Esophagus muscularis mucosa (tissue), 3 donors: ENCODE results near the gene ANKRD35.

ENCODE experiments used
- POLR2A ChIP-seq: fragments of 450-650 bp; IDR thresholded peaks from one replicate; pipeline ENCODE4 v1.6.1; 2017; ENCODE audit warnings: antibody characterized with exemption, moderate library complexity, mild to moderate bottlenecking, low read depth
- TF ChIP-seq, protein P1 (sequence below), 3 experiments: fragments of 200-600 bp in 2 of 3; fragments of 450-650 bp in 1 of 3; sonication (generic) in 2 of 3; IDR thresholded peaks; one replicate each; pipeline ENCODE4 v1.5.1; 2017 to 2019; ENCODE audit warnings: antibody characterized with exemption in 3 of 3, mild to moderate bottlenecking in 2 of 3, moderate library complexity in 1 of 3

DNA sequence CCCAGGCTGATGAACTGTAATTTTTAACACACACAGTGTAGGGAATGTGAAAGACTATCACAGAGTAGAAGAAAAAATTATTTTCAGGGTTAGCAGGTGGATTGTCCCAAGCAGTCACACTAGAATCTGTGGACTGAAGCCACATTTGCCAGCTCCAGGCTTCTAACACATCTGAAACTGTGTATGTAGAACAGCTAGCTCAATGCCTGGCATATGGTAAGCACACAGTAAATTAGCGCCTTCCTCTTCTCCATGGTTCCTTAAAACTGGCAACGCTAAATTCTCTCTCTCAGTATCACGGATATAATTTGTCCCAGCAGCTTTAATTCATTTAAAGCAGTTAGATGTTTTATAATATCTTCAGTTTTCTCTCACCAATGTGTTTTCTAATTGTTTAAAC, 42.6 kb downstream of the ANKRD35 start:
- no peak for TF ChIP-seq POLR2A
- TF ChIP-seq, protein P1, sequence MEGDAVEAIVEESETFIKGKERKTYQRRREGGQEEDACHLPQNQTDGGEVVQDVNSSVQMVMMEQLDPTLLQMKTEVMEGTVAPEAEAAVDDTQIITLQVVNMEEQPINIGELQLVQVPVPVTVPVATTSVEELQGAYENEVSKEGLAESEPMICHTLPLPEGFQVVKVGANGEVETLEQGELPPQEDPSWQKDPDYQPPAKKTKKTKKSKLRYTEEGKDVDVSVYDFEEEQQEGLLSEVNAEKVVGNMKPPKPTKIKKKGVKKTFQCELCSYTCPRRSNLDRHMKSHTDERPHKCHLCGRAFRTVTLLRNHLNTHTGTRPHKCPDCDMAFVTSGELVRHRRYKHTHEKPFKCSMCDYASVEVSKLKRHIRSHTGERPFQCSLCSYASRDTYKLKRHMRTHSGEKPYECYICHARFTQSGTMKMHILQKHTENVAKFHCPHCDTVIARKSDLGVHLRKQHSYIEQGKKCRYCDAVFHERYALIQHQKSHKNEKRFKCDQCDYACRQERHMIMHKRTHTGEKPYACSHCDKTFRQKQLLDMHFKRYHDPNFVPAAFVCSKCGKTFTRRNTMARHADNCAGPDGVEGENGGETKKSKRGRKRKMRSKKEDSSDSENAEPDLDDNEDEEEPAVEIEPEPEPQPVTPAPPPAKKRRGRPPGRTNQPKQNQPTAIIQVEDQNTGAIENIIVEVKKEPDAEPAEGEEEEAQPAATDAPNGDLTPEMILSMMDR (IDR thresholded peaks at IDR 0.05), result no peak
